Activated T-helper 1 cell treated with anti-CD3 and anti-CD28 coated beads, Interleukin-12 subunit alpha, Interleukin-12 subunit beta, Interleukin-2, Interleukin-4 antibody, amounts not matched to agents 30 ng/mL and 10 ng/mL and 1 ng/mL, durations not matched to agents 14 hours and 24 hours and 36 hours (primary cell): ENCODE measurements around the gene SUSD1. TPM values are rescaled to one million over a fixed set of nuclear protein-coding genes. Genes with fewer than 3 reads are reported as not detected.

Experiments
- DNase-seq: peaks from one replicate; pipeline ENCODE4 v3.0.0; 2021; ENCODE audit warnings: low spot score
- H3K27ac Mint-ChIP-seq: one replicate; pipeline ENCODE4 v1.8.0; 2021; ENCODE audit warnings: mild to moderate bottlenecking, mixed read lengths
- H3K27me3 Mint-ChIP-seq: one replicate; pipeline ENCODE4 v1.8.0; 2022; ENCODE audit warnings: mild to moderate bottlenecking, moderate library complexity, mixed read lengths; ENCODE audit not compliant: insufficient read depth
- H3K36me3 Mint-ChIP-seq: one replicate; pipeline ENCODE4 v1.8.0; 2021; ENCODE audit warnings: low read depth, mixed read lengths
- H3K4me1 Mint-ChIP-seq: one replicate; pipeline ENCODE4 v1.8.0; 2021; ENCODE audit warnings: low read depth, mixed read lengths
- H3K4me3 Mint-ChIP-seq: one replicate; pipeline ENCODE4 v1.8.0; 2021; ENCODE audit warnings: mild to moderate bottlenecking, moderate library complexity, mixed read lengths
- H3K9me3 Mint-ChIP-seq: one replicate; pipeline ENCODE4 v1.8.0; 2021; ENCODE audit warnings: mixed read lengths
- intact Hi-C: fragments of 100-400 bp; cut with micrococcal nuclease; formaldehyde crosslinking; loops from one replicate; pipeline ENCODE4 v1.15.1; 2024
- total RNA-seq: library from RNA; stranded (reverse); gene quantifications from 2 replicates; pipeline ENCODE4 v1.2.3, GENCODE V29; 2022

Gene SUSD1
- total RNA-seq, 1 donor from 2014 or later = 3.7 TPM

DNA sequence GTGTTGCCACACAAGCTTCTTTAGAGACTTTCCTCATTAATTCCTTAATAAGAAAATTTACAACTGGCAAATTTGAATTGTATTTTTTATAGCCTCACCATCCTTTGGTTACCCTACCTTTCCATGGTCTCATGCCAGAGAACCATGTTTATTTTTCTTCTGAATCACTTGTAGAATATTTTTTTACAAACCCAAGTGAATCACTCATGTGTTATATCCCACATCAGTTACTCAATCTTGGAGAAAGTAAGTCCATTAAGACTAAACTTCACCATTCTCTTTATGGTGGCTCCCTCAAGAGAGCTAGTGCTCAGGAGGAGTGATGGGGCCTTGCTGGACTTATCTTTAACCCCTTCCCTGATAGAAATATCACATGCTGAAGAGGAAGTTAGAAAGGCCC is 128.9 kb downstream of the SUSD1 start:
- peaks cover 31% of the 10 kb centered on the region for H3K36me3 Mint-ChIP-seq
- peaks cover 24% of the 10 kb centered on the region for H3K9me3 Mint-ChIP-seq
- H3K4me1 Mint-ChIP-seq = peaks cover 24% of the 10 kb centered on the region
- H3K4me3 Mint-ChIP-seq = no peak overlapping the region
- no peak for DNase-seq
- peaks cover 10% of the 10 kb centered on the region for H3K27me3 Mint-ChIP-seq
- no peak overlapping the region for H3K27ac Mint-ChIP-seq
- intact Hi-C loops = no loop called here

- DNase-seq = no peak
- Mint-ChIP-seq H3K9me3 (peaks cover 22% of the 10 kb centered on the region), H3K36me3 (peaks cover 39% of the 10 kb centered on the region), H3K4me3 (no peak overlapping the region), H3K27me3 (peaks cover 10% of the 10 kb centered on the region), H3K4me1 (peaks cover 24% of the 10 kb centered on the region), H3K27ac (no peak overlapping the region)
- intact Hi-C loops = no loop called here
Measured at GRCh38 chr9:112044881-112045280, 130.2 kb downstream of the SUSD1 start.

DNA sequence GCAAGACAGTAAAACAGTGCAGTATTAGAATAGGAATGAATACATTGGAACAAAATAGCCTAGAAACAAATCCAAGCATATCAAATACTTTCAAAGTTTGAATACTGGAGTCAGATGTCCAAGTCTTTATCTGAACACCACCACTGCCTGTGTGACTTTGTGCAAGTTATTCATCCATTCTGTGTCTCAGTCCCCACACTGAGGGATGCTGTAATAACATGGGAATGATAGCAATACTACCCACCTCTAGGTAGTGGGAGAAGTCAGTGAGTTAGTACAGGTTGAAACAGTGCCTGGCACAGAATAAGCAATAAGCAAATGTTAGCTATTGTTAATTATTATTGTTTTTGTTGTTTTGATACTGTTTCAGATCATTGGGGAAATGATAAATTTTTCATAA is 130.9 kb downstream of the SUSD1 start:
- DNase-seq = no peak
- intact Hi-C loops = no loop called here
- Mint-ChIP-seq H3K27ac (no peak overlapping the region), H3K4me3 (no peak overlapping the region), H3K27me3 (peaks cover 10% of the 10 kb centered on the region), H3K36me3 (peaks cover 36% of the 10 kb centered on the region), H3K9me3 (peaks cover 18% of the 10 kb centered on the region), H3K4me1 (peaks cover 24% of the 10 kb centered on the region)

DNA sequence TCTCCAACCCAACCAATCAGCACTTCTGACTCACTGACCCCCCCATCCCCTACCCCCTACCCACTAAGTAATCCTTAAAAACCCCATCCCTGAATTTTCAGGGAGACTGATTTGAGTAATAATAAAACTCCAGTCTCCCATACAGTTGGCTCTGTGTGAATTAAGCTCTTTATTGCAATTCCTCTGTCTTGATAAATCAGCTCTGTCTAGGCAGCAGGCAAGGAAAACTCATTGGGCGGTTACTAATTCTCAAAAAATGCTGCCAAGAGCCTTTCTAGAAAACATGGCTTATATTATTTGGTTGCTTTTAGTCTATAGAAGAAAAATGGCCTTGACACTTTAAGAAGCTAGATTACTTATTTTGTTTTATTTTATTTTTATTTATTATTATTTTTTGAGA is 131.7 kb downstream of the SUSD1 start:
- peaks cover 36% of the 10 kb centered on the region for H3K36me3 Mint-ChIP-seq
- no peak overlapping the region for H3K4me3 Mint-ChIP-seq
- H3K9me3 Mint-ChIP-seq = peaks cover 12% of the 10 kb centered on the region
- peaks cover 12% of the 10 kb centered on the region for H3K27me3 Mint-ChIP-seq
- H3K27ac Mint-ChIP-seq = no peak overlapping the region
- intact Hi-C loops = no loop called here
- H3K4me1 Mint-ChIP-seq = peaks cover 30% of the 10 kb centered on the region
- no peak for DNase-seq

DNA sequence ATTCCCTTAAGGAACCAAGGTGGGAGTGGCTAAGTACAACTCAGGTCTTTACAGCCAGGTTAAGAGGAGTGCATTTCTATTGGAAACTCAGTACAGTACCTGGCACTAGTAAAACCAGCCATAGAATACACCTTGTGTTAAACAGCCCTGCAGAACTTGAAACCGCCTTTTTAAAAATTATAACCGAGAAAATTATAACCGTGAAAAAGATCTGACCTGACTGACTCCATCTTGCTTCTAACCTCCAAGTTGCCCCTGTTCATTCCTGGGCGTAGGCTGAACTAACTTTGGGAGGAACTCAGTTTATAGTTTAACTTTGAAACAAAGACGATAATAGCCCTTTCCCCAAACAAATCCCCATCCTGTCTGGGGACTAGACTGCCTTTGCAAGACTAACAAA is 132.3 kb downstream of the SUSD1 start:
- H3K4me1 Mint-ChIP-seq = peaks cover 30% of the 10 kb centered on the region
- no peak overlapping the region for H3K27ac Mint-ChIP-seq
- no peak overlapping the region for H3K4me3 Mint-ChIP-seq
- H3K9me3 Mint-ChIP-seq = peaks cover 7% of the 10 kb centered on the region
- no peak for DNase-seq
- intact Hi-C loops = no loop called here
- H3K27me3 Mint-ChIP-seq = peaks cover 12% of the 10 kb centered on the region
- H3K36me3 Mint-ChIP-seq = peaks cover 31% of the 10 kb centered on the region

- intact Hi-C loops = no loop called here
- Mint-ChIP-seq H3K27me3 (peaks cover 12% of the 10 kb centered on the region), H3K36me3 (peaks cover 29% of the 10 kb centered on the region), H3K4me3 (no peak overlapping the region), H3K27ac (no peak overlapping the region), H3K4me1 (peaks cover 30% of the 10 kb centered on the region), H3K9me3 (peaks cover 3% of the 10 kb centered on the region)
- DNase-seq = no peak
Measured at GRCh38 chr9:112042244-112042638, 132.9 kb downstream of the SUSD1 start.

- no peak overlapping the region for H3K4me3 Mint-ChIP-seq
- peaks cover 27% of the 10 kb centered on the region for H3K36me3 Mint-ChIP-seq
- no peak overlapping the region for H3K27ac Mint-ChIP-seq
- intact Hi-C loops = no loop called here
- H3K4me1 Mint-ChIP-seq = peaks cover 30% of the 10 kb centered on the region
- DNase-seq = no peak
- H3K27me3 Mint-ChIP-seq = peaks cover 12% of the 10 kb centered on the region
- H3K9me3 Mint-ChIP-seq = peaks cover 3% of the 10 kb centered on the region
Measured at GRCh38 chr9:112041536-112042243, 133.4 kb downstream of the SUSD1 start.

- Mint-ChIP-seq H3K36me3 (peaks cover 27% of the 10 kb centered on the region), H3K27me3 (peaks cover 12% of the 10 kb centered on the region), H3K27ac (no peak overlapping the region), H3K4me1 (peaks cover 30% of the 10 kb centered on the region), H3K4me3 (no peak overlapping the region), H3K9me3 (peaks cover 3% of the 10 kb centered on the region)
- intact Hi-C loops = no loop called here
- DNase-seq = no peak
Measured at GRCh38 chr9:112041199-112041535, 133.9 kb downstream of the SUSD1 start.

DNA sequence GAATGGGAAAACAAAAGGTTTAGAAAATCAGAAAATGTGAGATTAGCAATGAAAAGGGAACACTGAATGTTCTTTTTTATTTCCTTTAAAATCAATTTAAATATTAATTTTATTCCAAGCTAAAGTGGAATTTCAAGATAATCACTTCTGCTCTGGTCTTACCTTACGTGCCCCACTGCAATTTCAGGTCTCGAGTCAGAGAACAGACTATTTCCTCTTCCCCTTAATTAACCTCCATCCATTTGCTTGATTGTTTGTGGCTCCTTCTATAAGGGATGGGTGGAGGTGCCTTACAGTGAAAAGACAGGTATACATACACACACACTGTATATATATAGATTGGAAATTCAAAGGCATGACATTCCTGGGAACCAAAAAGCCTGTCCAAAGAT is 137.1 kb downstream of the SUSD1 start:
- DNase-seq = no peak
- Mint-ChIP-seq H3K9me3 (no peaks in the 10 kb centered on the region), H3K4me1 (peaks cover 50% of the 10 kb centered on the region), H3K4me3 (peak overlapping the region; percentile 43), H3K27ac (peak overlapping the region; percentile 82), H3K27me3 (peaks cover 19% of the 10 kb centered on the region), H3K36me3 (peaks cover 21% of the 10 kb centered on the region)
- intact Hi-C loops = loop anchor here (10.0 kb wide), 3 partner anchors 403 to 1477 kb away; partner anchors contain the start of genes DNAJC25 and ECPAS

- Mint-ChIP-seq H3K9me3 (no peaks in the 10 kb centered on the region), H3K4me1 (peaks cover 53% of the 10 kb centered on the region), H3K4me3 (peak overlapping the region; percentile 43), H3K27ac (peak overlapping the region; percentile 82), H3K36me3 (peaks cover 21% of the 10 kb centered on the region), H3K27me3 (peaks cover 16% of the 10 kb centered on the region)
- intact Hi-C loops = loop anchor here (1.0 to 10.0 kb wide), 16 partner anchors 8 to 1477 kb away; partner anchors contain the start of genes DNAJC25, ECPAS, GNG10 and PTBP3
- DNase-seq = peak; percentile 74
Measured at GRCh38 chr9:112037281-112038016, 137.6 kb downstream of the SUSD1 start.

DNA sequence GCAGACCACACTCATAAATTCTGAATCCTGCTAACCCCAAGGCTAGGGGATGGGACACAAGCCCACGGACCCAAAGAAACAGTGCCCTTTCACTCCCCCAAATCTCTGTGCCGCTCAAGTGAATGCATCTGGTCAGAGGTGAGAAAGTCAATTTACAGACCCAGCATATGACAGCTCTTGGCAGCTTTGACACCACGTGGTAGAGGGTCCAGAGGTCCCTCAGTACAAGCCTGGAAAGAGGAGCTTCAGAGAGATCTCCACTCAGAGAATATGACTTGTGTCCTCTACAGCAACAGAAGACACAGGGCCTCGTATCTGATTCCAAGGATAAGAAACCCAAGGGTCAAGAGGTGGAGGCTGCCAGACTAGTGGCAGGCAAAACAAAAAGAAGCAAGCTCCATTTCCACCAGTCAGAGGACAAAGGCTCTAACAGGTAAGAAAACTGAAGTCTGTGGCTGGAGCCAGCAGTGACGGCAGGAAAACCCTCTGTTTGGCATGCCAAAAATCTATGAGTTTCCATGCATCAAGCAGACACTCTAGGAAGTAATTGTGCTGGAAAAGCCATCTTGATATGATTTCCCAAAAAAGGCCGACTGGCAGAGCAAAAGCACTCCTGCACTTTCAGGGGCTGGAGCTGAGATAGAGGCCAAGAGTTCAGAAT is 139.8 kb downstream of the SUSD1 start:
- Mint-ChIP-seq H3K27me3 (peaks cover 12% of the 10 kb centered on the region), H3K4me3 (no peak overlapping the region), H3K9me3 (no peaks in the 10 kb centered on the region), H3K36me3 (peaks cover 19% of the 10 kb centered on the region), H3K27ac (peak overlapping the region; percentile 5), H3K4me1 (peaks cover 66% of the 10 kb centered on the region)
- no peak for DNase-seq
- intact Hi-C loops = loop anchor here (10.0 kb wide), 3 partner anchors 400 to 1480 kb away; partner anchors contain the start of genes DNAJC25 and ECPAS

- Mint-ChIP-seq H3K4me1 (peaks cover 74% of the 10 kb centered on the region), H3K36me3 (peaks cover 15% of the 10 kb centered on the region), H3K27ac (no peak overlapping the region), H3K4me3 (no peak overlapping the region), H3K27me3 (peaks cover 12% of the 10 kb centered on the region), H3K9me3 (no peaks in the 10 kb centered on the region)
- no peak for DNase-seq
- intact Hi-C loops = loop anchor here (10.0 kb wide), 3 partner anchors 399 to 1481 kb away; partner anchors contain the start of genes DNAJC25 and ECPAS
Measured at GRCh38 chr9:112034216-112034611, 140.9 kb downstream of the SUSD1 start.
